GM13976 (cell line): ENCODE measurements around the gene SKOR1.

ENCODE experiments used
- DNase-seq: peaks from one replicate; pipeline ENCODE4 v3.0.0; 2012; ENCODE audit warnings: low spot score
- in situ Hi-C: fragments of 300-500 bp; cut with MboI; formaldehyde crosslinking; loops from one replicate; pipeline ENCODE4 v1.12.0; 2022; ENCODE audit warnings: low sequenced_read_pairs, mixed read lengths, inconsistent platforms; ENCODE audit not compliant: unreplicated experiment
- TF ChIP-seq, protein P1 (sequence below): IDR thresholded peaks from 2 replicates; pipeline ENCODE4 v1.5.1; 2012; ENCODE audit warnings: borderline replicate concordance, mild to moderate bottlenecking; ENCODE audit not compliant: insufficient read depth; ENCODE audit errors: extremely low read depth, missing control alignments, control extremely low read depth

The SKOR1 gene

DNA sequence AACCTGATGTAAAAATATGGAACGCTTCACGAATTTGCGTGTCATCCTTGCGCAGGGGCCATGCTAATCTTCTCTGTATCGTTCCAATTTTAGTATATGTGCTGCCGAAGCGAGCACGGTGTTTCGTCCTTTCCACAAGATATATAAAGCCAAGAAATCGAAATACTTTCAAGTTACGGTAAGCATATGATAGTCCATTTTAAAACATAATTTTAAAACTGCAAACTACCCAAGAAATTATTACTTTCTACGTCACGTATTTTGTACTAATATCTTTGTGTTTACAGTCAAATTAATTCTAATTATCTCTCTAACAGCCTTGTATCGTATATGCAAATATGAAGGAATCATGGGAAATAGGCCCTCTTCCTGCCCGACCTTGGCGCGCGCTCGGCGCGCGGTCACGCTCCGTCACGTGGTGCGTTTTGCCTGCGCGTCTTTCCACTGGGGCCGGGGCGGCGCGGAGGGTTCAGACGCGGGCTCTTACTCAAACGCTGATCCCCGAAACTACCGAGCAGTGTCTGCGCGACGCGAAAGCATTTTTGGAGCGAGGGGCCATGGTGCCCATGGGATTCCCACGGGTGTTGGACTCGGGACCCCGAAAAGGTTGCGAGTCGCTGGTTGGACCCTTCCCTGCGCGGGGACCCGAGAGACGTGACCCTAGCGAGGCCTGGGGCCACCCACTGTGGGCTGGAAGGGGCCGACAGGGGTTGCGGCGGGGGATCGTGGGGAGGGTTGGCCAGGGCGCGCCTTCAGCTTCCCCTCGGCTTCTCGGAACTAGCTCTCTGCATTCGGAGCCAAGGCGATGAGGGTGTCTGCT lies 14.8 kb downstream of the SKOR1 start, which contains the start of gene RNU6-1:
RNU6-1 (minus strand) TSS at position 117 of the 820 bp plus-strand sequence.
- in situ Hi-C loops = loop anchor here (10.0 to 25.0 kb wide), 2 partner anchors 385 to 903 kb away; no protein-coding TSS in a partner anchor

GRCh38 chr15:67840749-67841512 lies 15.6 kb downstream of the SKOR1 start:
- TF ChIP-seq, protein P1, sequence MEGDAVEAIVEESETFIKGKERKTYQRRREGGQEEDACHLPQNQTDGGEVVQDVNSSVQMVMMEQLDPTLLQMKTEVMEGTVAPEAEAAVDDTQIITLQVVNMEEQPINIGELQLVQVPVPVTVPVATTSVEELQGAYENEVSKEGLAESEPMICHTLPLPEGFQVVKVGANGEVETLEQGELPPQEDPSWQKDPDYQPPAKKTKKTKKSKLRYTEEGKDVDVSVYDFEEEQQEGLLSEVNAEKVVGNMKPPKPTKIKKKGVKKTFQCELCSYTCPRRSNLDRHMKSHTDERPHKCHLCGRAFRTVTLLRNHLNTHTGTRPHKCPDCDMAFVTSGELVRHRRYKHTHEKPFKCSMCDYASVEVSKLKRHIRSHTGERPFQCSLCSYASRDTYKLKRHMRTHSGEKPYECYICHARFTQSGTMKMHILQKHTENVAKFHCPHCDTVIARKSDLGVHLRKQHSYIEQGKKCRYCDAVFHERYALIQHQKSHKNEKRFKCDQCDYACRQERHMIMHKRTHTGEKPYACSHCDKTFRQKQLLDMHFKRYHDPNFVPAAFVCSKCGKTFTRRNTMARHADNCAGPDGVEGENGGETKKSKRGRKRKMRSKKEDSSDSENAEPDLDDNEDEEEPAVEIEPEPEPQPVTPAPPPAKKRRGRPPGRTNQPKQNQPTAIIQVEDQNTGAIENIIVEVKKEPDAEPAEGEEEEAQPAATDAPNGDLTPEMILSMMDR = no peak
- in situ Hi-C loops = loop anchor here (25.0 kb wide), 1 partner anchor 904 kb away; no protein-coding TSS in a partner anchor

More for the DNA sequence above, 14.8 kb downstream of the SKOR1 start, which contains the start of gene RNU6-1:
- TF ChIP-seq, protein P1 = no peak
- DNase-seq = peak; percentile 94

DNA sequence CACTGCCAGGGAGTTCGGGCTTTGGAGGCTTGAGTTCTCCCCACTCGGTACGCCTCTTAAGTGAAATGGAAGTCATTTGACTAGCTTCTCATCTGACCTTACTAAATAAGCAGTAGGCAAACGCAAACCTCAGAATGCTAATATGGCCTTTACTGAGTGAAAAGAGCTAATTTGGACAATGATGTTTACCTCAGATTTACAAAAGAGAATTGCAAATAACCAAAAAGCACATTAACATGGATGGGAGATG lies 16.1 kb downstream of the SKOR1 start:
- DNase-seq = peak; percentile 44

More at GRCh38 chr15:67840749-67841512, 15.6 kb downstream of the SKOR1 start:
- DNase-seq = no peak

GRCh38 chr15:67843092-67843501 lies 17.8 kb downstream of the SKOR1 start:
- TF ChIP-seq, protein P1 = no peak
- DNase-seq = no peak
- in situ Hi-C loops = loop anchor here (25.0 kb wide), 1 partner anchor 906 kb away; no protein-coding TSS in a partner anchor

More for the DNA sequence above, 16.1 kb downstream of the SKOR1 start:
- TF ChIP-seq, protein P1 = no peak
- in situ Hi-C loops = loop anchor here (25.0 kb wide), 1 partner anchor 904 kb away; no protein-coding TSS in a partner anchor

- in situ Hi-C loops = loop anchor here (25.0 kb wide), 1 partner anchor 906 kb away; no protein-coding TSS in a partner anchor
- TF ChIP-seq, protein P1 = no peak
- no peak for DNase-seq
Measured at GRCh38 chr15:67843571-67844387, 18.5 kb downstream of the SKOR1 start.
